GM19467 (cell line): ENCODE measurements around the gene THEMIS.
"Not testable (repeated sequence)": the region's sequence is repeated elsewhere in the genome, so short reads cannot be mapped to it uniquely, and the experiment has no call there.

Source experiments
- ATAC-seq: cut with Tn5 transposase; IDR thresholded peaks from one replicate; pipeline ENCODE4 v1.9.1; 2021; ENCODE audit warnings: mild to moderate bottlenecking, moderate library complexity; ENCODE audit not compliant: unreplicated experiment

THEMIS gene

GRCh38 chr6:127812985-127813698, 87.7 kb downstream of the THEMIS start:
- no peak for ATAC-seq

DNA sequence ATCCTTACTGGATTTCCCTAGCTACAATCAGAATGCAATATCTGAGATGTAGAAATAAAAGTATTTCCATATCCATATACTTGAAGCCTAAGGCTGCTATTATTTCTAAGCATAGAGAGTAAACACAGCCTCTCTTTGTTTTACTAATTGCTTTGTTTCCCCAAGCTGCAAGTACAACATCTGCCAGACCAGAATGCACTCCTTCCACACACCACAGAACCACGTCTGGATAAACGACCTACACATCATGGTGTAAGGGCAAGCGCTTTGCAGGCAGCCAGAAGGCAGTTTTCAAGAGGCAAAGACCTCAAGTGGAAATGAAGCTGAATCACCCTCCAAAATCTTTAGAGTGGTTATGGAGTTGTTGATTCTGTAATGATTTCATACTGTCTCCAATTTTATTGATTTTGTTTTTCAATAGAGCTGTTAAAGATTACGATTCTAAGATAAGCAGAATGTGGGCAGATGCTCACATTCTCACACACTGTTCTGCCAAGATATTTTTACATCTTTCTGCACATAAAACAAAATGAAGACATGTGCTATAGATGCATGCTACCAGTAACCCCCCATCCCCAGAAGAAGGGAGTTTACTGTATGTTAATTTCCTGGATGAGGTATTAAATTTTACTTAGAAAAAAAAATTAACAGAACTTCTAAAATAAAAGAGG, 88.8 kb downstream of the THEMIS start:
- ATAC-seq = no peak

DNA sequence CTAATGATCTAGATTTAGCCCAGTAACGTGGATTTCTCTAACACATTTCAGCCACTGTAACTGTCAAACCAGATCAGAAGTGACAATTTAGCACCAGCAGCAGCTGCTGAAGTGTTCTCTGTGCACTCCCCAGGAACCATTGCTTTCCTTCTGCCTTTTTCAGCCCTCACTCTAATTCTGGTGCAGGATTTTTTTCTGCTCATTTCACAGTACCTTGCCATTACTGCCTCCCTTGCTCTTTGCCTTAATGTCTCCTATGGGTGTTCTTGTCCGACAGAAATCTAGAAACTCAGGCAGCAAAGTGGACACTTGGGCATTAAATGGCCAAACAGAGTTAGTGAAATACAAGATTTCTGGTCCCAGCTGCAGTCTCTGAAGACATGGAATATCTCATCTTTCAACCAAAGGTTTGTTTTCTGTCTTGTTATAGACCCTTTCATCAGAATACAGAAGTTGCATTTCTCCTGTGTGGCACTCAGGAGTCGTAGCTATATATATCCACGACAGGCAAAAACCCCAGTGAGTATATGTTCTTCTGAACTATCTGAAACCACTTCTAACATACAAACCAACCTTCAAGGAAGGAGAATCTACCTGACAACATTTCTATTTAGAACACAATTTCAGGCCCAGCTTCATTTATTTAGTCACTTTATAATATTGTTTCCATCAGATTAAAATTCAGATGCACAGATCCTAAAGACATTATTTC, 92.9 kb downstream of the THEMIS start:
- ATAC-seq = no peak

- ATAC-seq = no peak
Observed at GRCh38 chr6:127796713-127797112, 104.1 kb downstream of the THEMIS start.

DNA sequence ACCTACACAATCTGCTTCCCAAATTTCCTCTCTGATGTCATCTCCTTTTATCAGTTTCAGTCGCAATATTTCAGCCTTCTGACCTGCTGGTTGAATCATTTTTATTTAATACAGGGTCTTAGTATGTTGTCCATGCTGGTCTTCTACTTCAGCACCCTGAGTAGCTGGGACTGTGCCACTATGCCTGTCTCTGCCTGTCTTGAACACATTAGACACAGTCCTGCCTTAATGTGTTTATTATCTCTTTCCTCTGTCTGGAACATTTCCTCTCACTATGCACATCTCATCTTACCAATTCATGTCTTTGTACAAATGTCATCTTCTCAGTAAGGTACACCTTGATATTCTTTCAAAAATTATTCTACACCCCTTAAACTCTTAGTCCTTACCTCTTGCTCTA, 106.5 kb downstream of the THEMIS start:
- ATAC-seq = no peak

DNA sequence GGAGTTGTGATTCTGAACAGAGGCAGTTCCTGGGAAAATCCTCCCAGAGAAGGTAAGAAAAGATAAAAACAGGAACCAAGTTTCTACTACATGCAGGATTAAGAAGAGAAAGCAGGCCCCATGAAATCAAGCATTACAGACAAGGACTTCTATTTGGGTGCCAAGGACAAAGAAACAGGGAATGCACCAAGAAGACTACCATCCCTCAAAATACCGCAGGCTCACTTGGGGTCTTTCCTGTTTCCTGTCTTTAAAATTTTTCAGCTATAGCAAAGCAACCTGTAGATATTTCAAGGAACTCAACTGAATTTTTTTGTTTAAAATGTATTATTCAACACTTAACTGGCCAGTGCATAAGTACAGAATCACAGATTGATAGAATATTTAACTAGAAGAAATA, 107.5 kb downstream of the THEMIS start:
- ATAC-seq = no peak

GRCh38 chr6:127792616-127793015, 108.2 kb downstream of the THEMIS start:
- ATAC-seq = no peak

- no peak for ATAC-seq
Observed at GRCh38 chr6:127791779-127792528, 108.9 kb downstream of the THEMIS start.

DNA sequence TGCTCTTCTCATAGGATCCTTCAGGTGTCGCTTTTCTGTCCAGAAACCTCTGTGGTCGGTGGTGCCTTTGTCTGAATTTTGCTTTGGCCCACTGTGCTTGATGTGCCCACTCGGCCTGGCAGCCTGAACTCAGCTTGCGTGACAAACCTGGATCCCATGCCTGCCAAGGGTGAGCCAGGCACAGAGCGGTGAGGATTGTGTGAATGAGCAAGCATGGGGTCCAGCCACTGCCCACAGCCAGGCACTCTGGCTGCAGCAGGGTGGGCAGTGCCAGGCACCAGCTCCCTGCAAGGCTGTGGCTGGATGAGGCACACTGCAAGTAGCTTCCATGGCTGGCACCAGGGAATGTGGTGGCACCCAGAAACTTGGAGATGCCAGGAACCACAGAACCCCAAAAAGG, 110.3 kb downstream of the THEMIS start:
- ATAC-seq = no peak

DNA sequence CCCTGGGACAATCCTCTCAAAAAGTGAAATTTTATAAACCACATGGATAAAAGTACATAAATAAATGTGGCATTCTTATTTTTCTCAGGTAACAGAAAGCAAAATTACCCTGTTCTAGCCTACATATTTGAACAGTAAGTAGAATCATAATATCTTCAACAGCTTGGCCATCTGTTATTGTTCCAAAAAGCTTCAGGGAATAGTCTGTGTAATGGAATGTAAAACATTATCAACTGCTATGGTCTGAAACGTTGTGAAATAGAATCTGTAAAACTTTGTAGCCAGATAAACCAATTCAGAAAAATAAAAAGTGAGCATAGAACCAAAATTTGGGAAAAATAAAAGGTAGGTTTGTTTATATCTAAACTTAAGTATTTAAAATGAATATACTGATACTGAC, 114.7 kb downstream of the THEMIS start:
- no peak for ATAC-seq

- ATAC-seq = no peak
Observed at GRCh38 chr6:127784468-127784867, 116.4 kb downstream of the THEMIS start.

- not testable (repeated sequence) for ATAC-seq
Observed at GRCh38 chr6:127781636-127782272, 119.1 kb downstream of the THEMIS start.

DNA sequence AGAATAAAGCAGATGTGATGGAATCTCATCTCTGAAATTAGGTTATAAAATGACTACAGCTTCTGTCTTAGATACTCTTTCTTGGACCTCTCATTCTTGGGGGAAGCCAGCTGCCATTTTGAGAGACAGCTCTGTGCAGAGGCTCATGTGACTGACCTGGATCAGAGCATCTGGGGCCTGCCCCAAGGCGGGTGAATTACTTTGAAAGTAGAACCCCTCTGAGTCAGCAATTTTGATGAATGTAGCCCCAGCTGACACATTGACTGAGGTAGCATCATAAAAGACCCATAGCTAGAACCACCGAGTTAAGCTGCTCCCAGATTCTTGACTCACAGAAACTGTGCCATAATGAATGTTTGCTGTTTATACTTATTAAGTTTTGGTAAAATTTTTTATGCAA, 124.5 kb downstream of the THEMIS start:
- no peak for ATAC-seq

- ATAC-seq = no peak
Observed at GRCh38 chr6:127775371-127775770, 125.5 kb downstream of the THEMIS start.

DNA sequence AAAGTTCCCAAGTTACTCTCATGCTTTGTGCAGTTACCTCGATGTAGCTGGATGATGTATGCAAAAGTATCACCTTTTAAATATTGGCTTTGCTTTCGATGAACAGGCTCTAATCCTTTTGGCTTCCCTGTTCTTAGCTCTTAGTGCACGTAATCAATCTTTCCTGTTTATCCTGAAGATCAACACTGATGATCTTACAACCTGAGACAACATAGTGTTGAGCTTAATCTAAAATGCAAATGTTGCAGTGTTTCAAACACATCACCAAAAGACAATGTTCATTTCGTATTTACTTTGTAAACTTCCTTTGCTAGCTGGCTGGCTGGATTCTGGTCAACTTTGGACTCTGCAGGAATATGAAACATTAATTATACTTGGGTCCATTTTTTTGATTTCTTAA, 132.1 kb downstream of the THEMIS start:
- ATAC-seq = no peak

GRCh38 chr6:127768223-127768622, 132.6 kb downstream of the THEMIS start:
- ATAC-seq = no peak

DNA sequence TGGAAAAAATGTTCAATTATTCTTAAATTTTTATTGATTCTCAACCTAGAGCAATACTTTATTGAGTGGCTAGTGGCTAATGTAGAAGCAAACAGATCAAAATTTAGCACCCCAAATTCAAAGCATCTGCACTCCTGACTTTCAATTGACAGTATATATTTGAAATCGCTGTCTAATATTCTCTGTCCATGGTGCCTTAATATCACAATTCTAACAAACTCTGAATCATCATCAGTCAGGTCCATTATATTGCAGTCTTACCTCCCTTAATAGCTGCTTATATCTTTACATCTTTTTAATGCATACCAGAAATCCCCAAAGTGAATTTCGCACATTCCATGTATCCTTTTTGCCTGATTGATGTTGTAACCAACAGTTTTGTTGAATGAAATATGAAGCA, 134.9 kb downstream of the THEMIS start:
- ATAC-seq = no peak

DNA sequence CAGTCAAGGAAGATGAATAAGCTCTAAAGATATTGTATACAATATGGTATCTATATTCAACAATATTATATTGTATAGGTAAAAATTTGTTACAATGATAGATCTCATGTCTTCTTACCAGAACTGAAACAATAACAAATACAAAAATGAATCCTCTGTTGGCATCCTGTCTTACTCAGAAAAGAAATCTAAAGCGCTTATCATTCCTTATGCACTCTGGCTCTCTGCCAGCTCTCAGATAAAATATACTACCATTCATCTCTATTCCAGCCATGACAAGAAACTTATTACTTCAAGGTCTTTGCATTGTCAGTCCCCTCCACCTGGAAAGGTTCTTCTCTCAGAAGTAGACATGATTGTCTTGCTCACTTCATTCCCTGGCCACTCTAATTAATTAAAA, 138.6 kb downstream of the THEMIS start:
- no peak for ATAC-seq

DNA sequence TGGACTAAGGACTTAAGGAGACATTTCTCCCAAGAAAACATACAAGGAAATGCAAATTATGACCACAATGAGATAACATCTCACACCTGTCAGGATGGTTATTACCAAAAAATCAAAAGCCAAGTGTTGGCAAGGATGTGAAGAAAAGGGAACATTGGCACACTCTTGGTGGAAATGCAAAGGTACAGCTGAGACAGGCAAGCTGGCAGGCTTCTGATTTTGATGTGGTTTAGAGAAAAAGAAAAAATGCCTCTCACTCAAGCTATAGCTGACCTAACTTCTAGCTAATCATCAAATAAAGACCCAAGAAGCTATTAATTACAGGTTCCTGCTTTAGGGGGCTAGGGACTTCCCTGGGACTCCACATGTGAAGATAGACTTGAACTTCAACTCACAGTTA, 139.8 kb downstream of the THEMIS start:
- ATAC-seq = no peak

- no peak for ATAC-seq
Observed at GRCh38 chr6:127749095-127749494, 151.8 kb downstream of the THEMIS start.

DNA sequence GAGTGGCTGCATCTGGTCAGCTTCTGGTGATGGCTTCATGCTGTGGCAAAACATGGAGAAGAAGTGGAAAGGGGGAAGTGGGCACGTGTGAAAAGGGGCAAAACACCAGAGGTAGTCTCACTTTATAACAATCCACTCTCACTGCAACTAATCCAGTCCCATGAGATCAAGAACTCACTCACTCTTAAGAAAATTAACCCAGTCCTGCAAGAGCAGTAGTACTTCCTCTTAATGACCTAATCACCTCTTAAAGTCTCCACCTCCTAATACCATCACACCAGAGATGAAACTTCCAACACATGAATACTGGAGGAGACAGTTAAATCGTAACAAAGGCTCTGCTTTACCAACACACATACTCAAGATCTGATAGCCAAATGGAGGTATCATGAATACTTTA, 152.6 kb downstream of the THEMIS start:
- no peak for ATAC-seq
